Mesendoderm (in vitro differentiated cells): Measurements from ENCODE around the gene ARHGAP19.

ENCODE experiments used
- DNase-seq: peaks from one replicate; pipeline ENCODE4 v3.0.0; 2013
- H2AK5ac ChIP-seq: 2 replicates; pipeline ENCODE4 v1.6.1; 2013; ENCODE audit warnings: low read length, inconsistent platforms
- H2BK120ac ChIP-seq: 2 replicates; pipeline ENCODE4 v1.6.1; 2013; ENCODE audit warnings: low read depth, mild to moderate bottlenecking, low read length, moderate library complexity, mixed read lengths
- H2BK15ac ChIP-seq: replicated peaks from 2 replicates; pipeline ENCODE4 v1.6.1; 2013; ENCODE audit warnings: low read depth, mild to moderate bottlenecking, moderate library complexity
- H2BK5ac ChIP-seq: 2 replicates; pipeline ENCODE4 v1.6.1; 2013; ENCODE audit warnings: low read length, inconsistent platforms
- H3K18ac ChIP-seq: 2 replicates; pipeline ENCODE4 v1.6.1; 2013; ENCODE audit warnings: mild to moderate bottlenecking, low read length, mixed read lengths
- H3K23ac ChIP-seq: one replicate; pipeline ENCODE4 v1.6.1; 2013; ENCODE audit warnings: low read length
- H3K27ac ChIP-seq: 2 replicates; pipeline ENCODE4 v1.5.1; 2013; ENCODE audit warnings: low read depth, mild to moderate bottlenecking, inconsistent platforms, low read length, moderate library complexity
- H3K27me3 ChIP-seq: 2 replicates; pipeline ENCODE4 v1.6.1; 2013; ENCODE audit warnings: low read length, control low read depth, mild to moderate bottlenecking, inconsistent platforms; ENCODE audit not compliant: insufficient read depth, poor library complexity
- H3K36me3 ChIP-seq: 2 replicates; pipeline ENCODE4 v1.6.1; 2013; ENCODE audit warnings: low read length, inconsistent platforms; ENCODE audit not compliant: control insufficient read depth, insufficient read depth
- H3K4ac ChIP-seq: one replicate; pipeline ENCODE4 v1.6.1; 2013; ENCODE audit warnings: low read depth, mild to moderate bottlenecking, low read length, moderate library complexity
- H3K4me1 ChIP-seq: 2 replicates; pipeline ENCODE4 v1.6.1; 2013; ENCODE audit warnings: low read depth, low read length, inconsistent platforms; ENCODE audit not compliant: control insufficient read depth
- H3K4me2 ChIP-seq: 2 replicates; pipeline ENCODE4 v1.6.1; 2013; ENCODE audit warnings: low read length
- H3K4me3 ChIP-seq: 2 replicates; pipeline ENCODE4 v1.5.1; 2013; ENCODE audit warnings: mild to moderate bottlenecking, low read length
- H3K56ac ChIP-seq: one replicate; pipeline ENCODE4 v1.6.1; 2013; ENCODE audit warnings: low read length
- H3K79me1 ChIP-seq: 2 replicates; pipeline ENCODE4 v1.6.1; 2013; ENCODE audit warnings: low read length, inconsistent platforms
- H3K79me2 ChIP-seq: 2 replicates; pipeline ENCODE4 v1.6.1; 2013; ENCODE audit warnings: mild to moderate bottlenecking, low read length; ENCODE audit not compliant: control insufficient read depth, insufficient read depth
- H3K9ac ChIP-seq: 2 replicates; pipeline ENCODE4 v1.6.1; 2013; ENCODE audit warnings: low read length, inconsistent platforms
- H4K5ac ChIP-seq: one replicate; pipeline ENCODE4 v1.6.1; 2013; ENCODE audit warnings: low read length
- H4K8ac ChIP-seq: one replicate; pipeline ENCODE4 v1.6.1; 2013; ENCODE audit warnings: low read depth, mild to moderate bottlenecking, control low read depth, low read length, moderate library complexity
- WGBS: extraction: QIAGEN DNeasy Blood & Tissue Kit; methylation state at CpG from one replicate; pipeline ENCODE4 v1.1.7; 2013; ENCODE audit warnings: low lambda C conversion rate, missing lambda C conversion rate; ENCODE audit not compliant: insufficient coverage; ENCODE audit errors: extremely low coverage; 5-methylcytosine and 5-hydroxymethylcytosine counted together

Gene ARHGAP19

DNA sequence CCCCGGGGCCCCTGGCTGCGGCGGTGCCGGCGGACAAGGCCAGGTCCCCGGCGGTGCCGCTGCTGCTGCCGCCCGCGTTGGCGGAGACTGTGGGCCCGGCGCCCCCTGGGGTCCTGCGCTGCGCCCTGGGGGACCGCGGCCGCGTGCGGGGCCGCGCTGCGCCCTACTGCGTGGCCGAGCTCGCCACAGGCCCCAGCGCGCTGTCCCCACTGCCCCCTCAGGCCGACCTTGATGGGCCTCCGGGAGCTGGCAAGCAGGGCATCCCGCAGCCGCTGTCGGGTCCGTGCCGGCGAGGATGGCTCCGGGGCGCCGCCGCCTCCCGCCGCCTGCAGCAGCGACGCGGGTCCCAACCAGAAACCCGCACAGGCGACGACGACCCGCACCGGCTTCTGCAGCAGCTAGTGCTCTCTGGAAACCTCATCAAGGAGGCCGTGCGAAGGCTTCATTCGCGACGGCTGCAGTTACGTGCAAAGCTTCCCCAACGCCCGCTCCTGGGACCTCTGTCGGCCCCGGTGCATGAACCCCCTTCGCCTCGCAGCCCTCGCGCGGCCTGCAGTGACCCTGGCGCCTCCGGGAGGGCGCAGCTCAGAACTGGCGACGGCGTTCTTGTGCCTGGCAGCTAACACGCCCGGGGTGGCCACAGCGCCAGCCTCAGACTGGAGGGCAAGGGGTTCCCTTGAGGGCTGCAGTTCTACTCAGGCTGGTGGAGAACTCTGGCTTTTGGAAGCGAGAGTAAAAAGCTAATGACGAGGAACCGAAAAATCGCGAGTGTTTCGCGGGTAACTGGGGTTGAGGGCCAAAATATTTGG lies 27.4 kb upstream of the ARHGAP19 start:
- H3K4me3 ChIP-seq = peak overlapping the region; percentile 64
- DNase-seq = peak; percentile 79
- peak overlapping the region; percentile 66 for H3K23ac ChIP-seq
- no peak overlapping the region for H2BK15ac ChIP-seq
- peak overlapping the region; percentile 91 for H3K56ac ChIP-seq
- H3K79me1 ChIP-seq = no peaks in the 10 kb centered on the region
- H3K27ac ChIP-seq = no peak overlapping the region
- H4K8ac ChIP-seq = no peak overlapping the region
- H3K36me3 ChIP-seq = no peaks in the 10 kb centered on the region
- WGBS = no CpG with 5 or more reads among the region's 83 CpGs
- H2BK120ac ChIP-seq = no peak overlapping the region
- H3K4me2 ChIP-seq = peak overlapping the region; percentile 77
- H2BK5ac ChIP-seq = no peak overlapping the region
- H3K4me1 ChIP-seq = peaks cover 3% of the 10 kb centered on the region
- no peak overlapping the region for H3K4ac ChIP-seq
- peak overlapping the region; percentile 82 for H3K9ac ChIP-seq
- no peak overlapping the region for H2AK5ac ChIP-seq
- H3K27me3 ChIP-seq = peaks cover 3% of the 10 kb centered on the region
- no peaks in the 10 kb centered on the region for H3K79me2 ChIP-seq
- H3K18ac ChIP-seq = no peak overlapping the region
- H4K5ac ChIP-seq = no peak overlapping the region

DNA sequence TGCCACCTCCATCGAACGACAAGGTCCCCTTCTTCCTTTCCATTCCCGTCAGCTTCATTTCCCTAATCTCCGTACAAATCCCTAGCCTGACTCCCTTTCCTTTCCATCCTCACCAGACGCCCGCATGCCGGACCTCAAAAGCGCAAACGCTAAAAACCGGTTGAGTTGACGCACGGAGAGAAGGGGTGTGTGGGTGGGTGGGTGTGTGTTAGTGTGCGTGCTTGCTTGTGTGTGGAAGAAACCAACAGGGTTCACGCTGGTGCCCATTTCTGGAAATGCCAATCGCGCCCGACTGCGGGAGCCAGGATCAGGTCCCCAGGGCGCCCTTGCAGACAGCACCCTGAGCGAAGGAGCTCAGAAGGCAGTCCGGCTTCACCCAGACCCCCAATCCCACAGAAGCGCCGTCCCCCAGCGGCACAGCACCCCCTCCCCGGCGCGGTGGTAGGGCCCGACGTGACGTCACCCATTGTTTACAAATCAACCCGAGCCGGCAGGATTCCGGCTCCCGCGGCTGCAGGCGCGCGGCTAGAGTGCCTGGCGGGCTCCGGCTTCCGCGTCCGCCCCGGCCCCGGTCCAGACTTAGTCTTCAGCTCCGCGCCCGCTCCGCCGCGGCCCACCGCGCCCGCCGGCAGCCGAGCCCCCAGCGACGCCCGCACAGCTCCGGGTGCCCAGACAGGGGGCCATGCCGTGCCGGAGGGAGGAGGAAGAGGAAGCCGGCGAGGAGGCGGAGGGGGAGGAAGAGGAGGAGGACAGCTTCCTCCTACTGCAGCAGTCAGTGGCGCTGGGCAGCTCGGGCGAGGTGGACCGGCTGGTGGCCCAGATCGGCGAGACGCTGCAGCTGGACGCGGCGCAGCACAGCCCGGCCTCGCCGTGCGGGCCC lies 26.6 kb upstream of the ARHGAP19 start, which contains the start of gene FRAT1:
FRAT1 (plus strand) TSS at position 500 of the 880 bp plus-strand sequence; CDS start at position 683, 183 bp downstream.
- Histone ChIP-seq H4K5ac (no peak within 1 kb of the TSS), H3K4me3 (peak within 1 kb of the TSS; percentile 76), H2BK5ac (peak within 1 kb of the TSS; percentile 99), H3K27me3 (peaks cover 3% of the 10 kb centered on the region), H3K4me2 (peak within 1 kb of the TSS; percentile 95), H3K79me2 (no peaks in the 10 kb centered on the region), H4K8ac (no peak within 1 kb of the TSS), H2AK5ac (no peak within 1 kb of the TSS), H3K18ac (peak within 1 kb of the TSS; percentile 83), H3K4ac (no peak within 1 kb of the TSS), H3K27ac (peak within 1 kb of the TSS; percentile 80), H3K56ac (peak within 1 kb of the TSS; percentile 99), H3K4me1 (peaks cover 3% of the 10 kb centered on the region), H3K36me3 (no peaks in the 10 kb centered on the region), H2BK15ac (no peak within 1 kb of the TSS), H3K9ac (peak within 1 kb of the TSS; percentile 87), H3K79me1 (no peaks in the 10 kb centered on the region), H3K23ac (peak within 1 kb of the TSS; percentile 66), H2BK120ac (peak within 1 kb of the TSS; percentile 56)
- no CpG with 5 or more reads among the region's 79 CpGs for WGBS
- DNase-seq = peak; percentile 92

DNA sequence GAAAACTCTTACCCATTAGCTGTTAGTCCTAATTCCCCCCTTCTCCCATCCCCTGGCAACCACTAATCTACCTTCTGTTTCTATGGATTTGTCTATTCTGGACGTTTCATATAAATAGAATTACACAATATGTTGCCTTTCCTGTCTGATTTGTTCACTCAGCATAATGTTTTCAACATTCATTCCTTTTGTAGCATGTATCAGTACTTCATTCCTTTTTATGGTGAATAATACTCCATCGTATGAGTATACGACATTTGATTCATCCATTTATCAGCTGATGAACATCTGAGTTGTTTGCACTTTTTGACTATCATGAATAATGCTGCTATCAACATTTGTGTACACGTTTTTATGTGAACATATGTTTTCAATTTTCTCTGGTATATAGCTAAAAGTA lies 22.2 kb upstream of the ARHGAP19 start:
- Histone ChIP-seq H2BK15ac (no peak overlapping the region), H3K79me2 (no peaks in the 10 kb centered on the region), H3K27ac (no peak overlapping the region), H3K27me3 (no peaks in the 10 kb centered on the region), H3K4ac (no peak overlapping the region), H3K4me3 (no peak overlapping the region), H3K4me2 (no peak overlapping the region), H4K5ac (no peak overlapping the region), H3K4me1 (no peaks in the 10 kb centered on the region), H3K56ac (no peak overlapping the region), H2BK120ac (no peak overlapping the region), H4K8ac (no peak overlapping the region), H3K23ac (no peak overlapping the region), H2BK5ac (no peak overlapping the region), H3K79me1 (no peaks in the 10 kb centered on the region), H3K9ac (no peak overlapping the region), H2AK5ac (no peak overlapping the region), H3K18ac (no peak overlapping the region), H3K36me3 (no peaks in the 10 kb centered on the region)
- DNase-seq = no peak
- no CpG with 5 or more reads among the region's 4 CpGs for WGBS

DNA sequence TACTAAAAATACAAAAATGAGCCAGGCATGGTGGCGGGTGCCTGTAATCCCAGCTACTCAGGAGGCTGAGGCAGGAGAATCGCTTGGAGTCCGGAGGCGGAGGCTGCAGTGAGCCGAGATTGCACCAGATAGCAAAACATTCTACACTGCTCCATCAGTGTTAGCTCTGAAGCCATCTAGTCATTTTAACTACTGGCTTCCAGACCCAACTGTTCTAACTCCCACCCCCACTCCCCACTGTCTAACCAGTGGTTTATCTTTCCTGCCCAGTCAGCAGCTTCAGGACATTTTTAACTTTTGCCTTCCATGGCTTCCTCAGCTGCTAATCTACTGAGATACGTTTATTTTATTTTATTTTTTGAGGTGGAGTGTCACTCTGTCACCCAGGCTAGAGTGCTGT lies 20.5 kb upstream of the ARHGAP19 start:
- no peak overlapping the region for H3K4me2 ChIP-seq
- H2BK5ac ChIP-seq = no peak overlapping the region
- no peak overlapping the region for H3K56ac ChIP-seq
- no peak overlapping the region for H2AK5ac ChIP-seq
- H3K4me3 ChIP-seq = no peak overlapping the region
- H3K36me3 ChIP-seq = no peaks in the 10 kb centered on the region
- no peak overlapping the region for H2BK15ac ChIP-seq
- no peak overlapping the region for H3K9ac ChIP-seq
- no CpG with 5 or more reads among the region's 6 CpGs for WGBS
- H3K4me1 ChIP-seq = no peaks in the 10 kb centered on the region
- H2BK120ac ChIP-seq = no peak overlapping the region
- H3K79me2 ChIP-seq = no peaks in the 10 kb centered on the region
- no peak overlapping the region for H3K27ac ChIP-seq
- no peak overlapping the region for H3K18ac ChIP-seq
- no peak overlapping the region for H4K5ac ChIP-seq
- no peaks in the 10 kb centered on the region for H3K27me3 ChIP-seq
- no peak overlapping the region for H3K23ac ChIP-seq
- H4K8ac ChIP-seq = no peak overlapping the region
- H3K79me1 ChIP-seq = no peaks in the 10 kb centered on the region
- H3K4ac ChIP-seq = no peak overlapping the region
- DNase-seq = no peak

GRCh38 chr10:97311111-97311626 lies 18.7 kb upstream of the ARHGAP19 start:
- WGBS = no CpG with 5 or more reads among the region's 4 CpGs
- Histone ChIP-seq H2BK5ac (no peak overlapping the region), H3K27ac (no peak overlapping the region), H3K79me1 (no peaks in the 10 kb centered on the region), H4K5ac (no peak overlapping the region), H3K79me2 (no peaks in the 10 kb centered on the region), H2AK5ac (no peak overlapping the region), H3K4me2 (no peak overlapping the region), H3K4me1 (no peaks in the 10 kb centered on the region), H3K27me3 (no peaks in the 10 kb centered on the region), H2BK120ac (no peak overlapping the region), H3K36me3 (no peaks in the 10 kb centered on the region), H4K8ac (no peak overlapping the region), H3K56ac (no peak overlapping the region), H3K9ac (no peak overlapping the region), H2BK15ac (no peak overlapping the region), H3K4ac (no peak overlapping the region), H3K23ac (no peak overlapping the region), H3K4me3 (no peak overlapping the region), H3K18ac (no peak overlapping the region)
- no peak for DNase-seq
